ENCODE data around the gene HES5.

HES5 gene

DNA sequence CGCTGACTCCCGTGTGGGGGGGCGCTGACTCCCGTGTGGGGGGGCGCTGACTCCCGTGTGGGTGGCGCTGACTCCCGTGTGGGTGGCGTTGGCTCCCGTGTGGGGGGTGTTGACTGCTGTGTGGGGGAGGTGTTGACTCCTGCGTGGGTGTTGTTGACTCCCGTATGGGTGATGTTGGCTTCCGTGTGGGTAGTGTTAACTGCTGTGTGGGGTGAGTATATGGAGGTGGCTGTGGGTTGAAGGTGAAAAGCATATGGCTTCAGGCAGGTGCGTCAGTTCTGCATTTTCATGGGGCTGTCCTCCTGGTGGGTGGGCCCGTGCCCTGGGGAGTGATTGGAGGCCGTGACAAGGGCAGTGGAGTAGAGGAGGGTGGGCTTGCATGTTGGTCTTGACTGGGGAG, 46.1 kb downstream of the HES5 start:
- Mint-ChIP-seq H3K27ac (no peak overlapping the region), H3K36me3 (peaks cover 7% of the 10 kb centered on the region), H3K4me3 (no peak overlapping the region), H3K9me3 (ENCODE audit: low read depth) (no peaks in the 10 kb centered on the region), H3K4me1 (ENCODE audit: low read depth) (no peaks in the 10 kb centered on the region), H3K27me3 (no peaks in the 10 kb centered on the region)

DNA sequence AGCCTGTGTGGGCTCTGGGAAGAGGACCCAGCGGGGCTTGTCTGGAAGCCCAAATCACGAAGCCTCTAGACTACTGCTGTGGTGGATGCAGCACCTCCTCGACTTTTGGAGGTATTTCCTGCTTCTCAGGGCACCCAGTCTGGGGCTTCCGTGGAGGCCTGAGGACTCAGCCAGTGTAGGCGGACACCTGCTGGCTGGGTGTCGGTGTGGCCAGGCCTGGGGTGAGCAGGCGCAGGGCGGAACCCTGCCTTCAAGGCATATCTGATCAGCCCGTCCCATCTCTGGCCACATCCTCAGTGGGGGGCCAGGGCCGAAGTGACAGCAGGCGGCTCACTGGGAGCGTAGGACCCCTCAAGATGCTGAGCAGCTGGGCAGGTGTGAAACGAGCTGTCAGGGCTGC, 47.0 kb downstream of the HES5 start:
- Mint-ChIP-seq H3K9me3 (ENCODE audit: low read depth) (no peaks in the 10 kb centered on the region), H3K4me3 (no peak overlapping the region), H3K27ac (no peak overlapping the region), H3K4me1 (ENCODE audit: low read depth) (no peaks in the 10 kb centered on the region), H3K36me3 (peaks cover 4% of the 10 kb centered on the region), H3K27me3 (no peaks in the 10 kb centered on the region)

DNA sequence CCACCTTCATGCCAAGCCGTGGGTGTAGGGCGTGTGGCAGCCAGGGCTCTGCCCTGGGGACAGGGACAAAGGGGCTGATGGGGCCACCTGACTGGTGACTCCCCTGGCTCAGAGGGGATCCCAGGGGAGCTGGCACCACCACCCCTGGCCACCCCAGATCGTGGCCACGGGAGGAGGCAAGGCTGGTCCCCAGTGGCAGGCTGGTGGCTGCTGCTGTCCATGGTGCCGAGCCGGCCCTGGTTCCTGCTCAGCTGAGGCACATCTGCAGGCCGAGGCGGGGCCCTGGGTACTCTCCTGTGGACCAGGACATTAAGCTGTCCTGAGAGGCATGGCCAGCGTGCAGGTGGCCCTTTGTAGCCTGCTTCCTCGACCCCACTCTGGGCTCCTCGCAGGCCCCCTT, 47.5 kb downstream of the HES5 start:
- Mint-ChIP-seq H3K4me1 (ENCODE audit: low read depth) (no peaks in the 10 kb centered on the region), H3K4me3 (no peak overlapping the region), H3K27ac (no peak overlapping the region), H3K27me3 (no peaks in the 10 kb centered on the region), H3K9me3 (ENCODE audit: low read depth) (no peaks in the 10 kb centered on the region), H3K36me3 (peaks cover 2% of the 10 kb centered on the region)

DNA sequence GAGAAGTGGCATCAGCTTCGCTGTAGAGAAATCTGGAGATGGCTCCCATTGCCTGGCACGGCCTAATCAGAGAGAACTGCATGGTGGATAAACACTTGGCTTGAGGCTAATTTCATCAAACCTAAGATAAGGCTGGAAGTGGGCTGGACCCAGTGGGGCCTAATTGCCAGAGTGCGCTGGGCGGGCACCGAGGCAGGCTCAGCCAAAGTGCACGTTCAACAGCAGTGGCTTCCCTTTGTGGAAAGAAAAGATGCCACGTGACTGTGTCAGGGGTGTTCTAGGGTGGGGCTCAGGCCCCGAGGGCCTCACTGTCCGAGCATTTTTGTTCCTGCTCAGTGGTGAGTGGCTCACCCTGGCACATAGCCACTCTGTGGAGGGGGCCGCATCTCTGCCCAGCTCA, 48.2 kb downstream of the HES5 start:
- H3K27ac Mint-ChIP-seq = no peak overlapping the region
- H3K9me3 Mint-ChIP-seq (ENCODE audit: low read depth) = no peaks in the 10 kb centered on the region
- H3K4me1 Mint-ChIP-seq (ENCODE audit: low read depth) = no peaks in the 10 kb centered on the region
- peaks cover 2% of the 10 kb centered on the region for H3K36me3 Mint-ChIP-seq
- no peaks in the 10 kb centered on the region for H3K27me3 Mint-ChIP-seq
- no peak overlapping the region for H3K4me3 Mint-ChIP-seq

DNA sequence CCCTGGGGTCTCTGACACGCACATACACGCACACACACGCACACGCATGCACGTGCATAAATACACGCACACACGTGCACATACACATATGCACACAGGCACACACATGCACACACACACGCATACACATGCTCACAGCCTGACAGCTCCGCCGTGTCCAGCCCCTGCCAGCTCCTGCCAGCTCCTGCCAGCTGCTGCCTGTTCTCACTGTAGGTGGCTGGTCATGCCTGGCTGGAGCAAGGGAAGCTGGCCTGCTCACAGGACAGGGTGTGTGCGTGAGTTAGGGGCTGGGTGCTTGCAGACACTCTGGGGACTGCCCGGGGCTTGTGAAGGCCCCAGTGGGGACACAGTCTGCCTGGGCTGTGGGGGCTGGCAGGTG, 49.1 kb downstream of the HES5 start:
- Mint-ChIP-seq H3K9me3 (ENCODE audit: low read depth) (no peaks in the 10 kb centered on the region), H3K4me3 (no peak overlapping the region), H3K36me3 (peaks cover 2% of the 10 kb centered on the region), H3K27me3 (no peaks in the 10 kb centered on the region), H3K4me1 (ENCODE audit: low read depth) (no peaks in the 10 kb centered on the region), H3K27ac (no peak overlapping the region)

DNA sequence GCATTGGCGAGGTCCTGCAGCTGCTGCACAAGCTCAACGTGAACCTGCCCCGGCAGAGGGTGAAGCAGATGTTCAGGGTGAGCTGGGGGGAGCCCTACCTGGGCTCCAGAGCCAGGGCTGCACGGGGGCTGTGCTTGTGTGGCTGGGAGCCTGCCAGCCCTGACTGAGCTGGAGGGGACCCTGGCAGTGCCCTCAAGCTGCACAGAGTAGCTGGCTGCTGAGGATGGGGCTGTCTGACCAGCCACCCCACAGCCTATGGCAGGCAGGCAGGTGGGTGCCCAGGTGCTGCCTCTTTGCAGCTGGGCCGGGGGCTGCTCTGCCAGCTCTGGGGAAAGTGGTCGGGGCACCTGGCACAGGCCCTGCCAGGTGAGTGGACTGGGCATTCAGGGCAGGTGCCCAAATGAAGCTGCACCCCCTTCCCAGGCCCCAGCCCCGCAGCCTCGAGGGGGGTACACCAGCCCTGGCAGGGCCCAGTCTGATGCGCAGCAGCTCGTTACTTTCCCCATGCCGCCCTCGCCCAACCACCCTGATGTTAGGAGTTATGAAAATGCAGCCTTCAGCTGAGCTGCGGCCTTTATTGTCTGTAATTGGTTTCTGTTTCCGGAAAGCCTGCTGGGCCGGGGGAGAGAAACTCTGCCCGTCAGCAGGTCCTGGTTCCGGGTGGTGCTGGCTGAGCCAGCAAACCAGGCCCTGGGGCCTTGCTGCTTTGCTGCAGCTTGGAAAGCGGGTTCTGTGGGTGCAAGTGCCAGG, 49.7 kb downstream of the HES5 start:
- Mint-ChIP-seq H3K27ac (no peak overlapping the region), H3K4me1 (ENCODE audit: low read depth) (no peaks in the 10 kb centered on the region), H3K27me3 (no peaks in the 10 kb centered on the region)

DNA sequence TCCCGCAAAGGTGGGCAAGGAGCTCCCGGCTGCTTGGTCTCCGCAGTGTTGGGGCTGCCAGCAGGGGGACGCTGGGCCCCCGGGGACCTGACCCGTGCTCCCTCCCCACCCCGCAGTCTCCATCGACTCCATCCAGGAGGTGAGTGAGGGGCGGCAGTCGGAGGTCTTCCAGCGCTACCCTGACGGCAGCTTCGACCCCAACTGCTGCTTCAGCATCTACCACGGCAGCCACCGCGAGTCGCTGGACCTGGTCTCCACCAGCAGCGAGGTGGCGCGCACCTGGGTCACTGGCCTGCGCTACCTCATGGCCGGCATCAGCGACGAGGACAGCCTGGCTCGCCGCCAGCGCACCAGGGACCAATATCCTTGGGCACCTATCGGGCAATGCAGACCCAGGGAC, 50.4 kb downstream of the HES5 start:
- H3K27ac Mint-ChIP-seq = no peak overlapping the region
- H3K4me3 Mint-ChIP-seq = no peak overlapping the region
- H3K36me3 Mint-ChIP-seq = peaks cover 2% of the 10 kb centered on the region
- H3K4me1 Mint-ChIP-seq (ENCODE audit: low read depth) = no peaks in the 10 kb centered on the region
- H3K9me3 Mint-ChIP-seq (ENCODE audit: low read depth) = no peaks in the 10 kb centered on the region
- H3K27me3 Mint-ChIP-seq = no peaks in the 10 kb centered on the region

More for the DNA sequence above, 49.7 kb downstream of the HES5 start:
- H3K4me3 Mint-ChIP-seq = no peak overlapping the region
- peaks cover 2% of the 10 kb centered on the region for H3K36me3 Mint-ChIP-seq
- H3K9me3 Mint-ChIP-seq (ENCODE audit: low read depth) = no peaks in the 10 kb centered on the region

DNA sequence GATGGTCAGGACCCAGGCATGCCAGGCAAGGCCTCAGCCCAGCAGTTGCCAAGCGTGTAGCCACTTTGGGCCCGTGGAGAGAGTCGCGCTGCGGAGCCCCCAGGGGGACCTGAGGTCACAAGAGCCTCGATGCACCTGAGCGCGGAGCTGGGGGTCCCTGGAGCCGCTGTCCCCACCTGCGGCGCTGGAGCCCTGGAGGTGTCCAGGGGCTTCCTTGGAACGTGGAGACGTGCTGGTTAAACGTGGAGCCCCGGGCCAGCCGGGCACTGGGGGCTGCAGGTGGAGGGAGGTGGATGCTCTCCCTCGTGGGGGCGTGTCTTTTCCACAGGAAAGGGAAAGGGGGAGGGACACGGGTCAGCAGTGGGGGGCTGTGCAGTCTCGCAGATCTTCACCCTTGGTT, 50.9 kb downstream of the HES5 start:
- Mint-ChIP-seq H3K27me3 (no peaks in the 10 kb centered on the region), H3K27ac (no peak overlapping the region)

More for the DNA sequence above, 50.9 kb downstream of the HES5 start:
- H3K4me1 Mint-ChIP-seq (ENCODE audit: low read depth) = no peaks in the 10 kb centered on the region
- H3K36me3 Mint-ChIP-seq = peaks cover 2% of the 10 kb centered on the region
- H3K9me3 Mint-ChIP-seq (ENCODE audit: low read depth) = no peaks in the 10 kb centered on the region
- no peak overlapping the region for H3K4me3 Mint-ChIP-seq

All from activated naive CD8-positive, alpha-beta T cell (primary cell).